ENCODE data around the gene PTOV1. TPM values are rescaled to one million over a fixed set of nuclear protein-coding genes. Genes with fewer than 3 reads are reported as not detected.
A peak's percentile ranks its signal among the peaks of the same experiment; 100 is the strongest.

The PTOV1 gene
- total and polyA plus RNA-seq, 2 of the 4 experiments (the other 2 are of a cell fraction) = 34.4 to 107 TPM

- 81% methylated on average over 5 of the region's 17 CpGs; no CpG with 5 or more reads in 1 of the 2 experiments for WGBS, 2 experiments (ENCODE audit: extremely low coverage in 2 of 2, insufficient read length in 1 of 2)
Measured at GRCh38 chr19:49891393-49891792, 40.4 kb downstream of the PTOV1 start.

More at GRCh38 chr19:49891393-49891792, 40.4 kb downstream of the PTOV1 start:
- DNase-seq (no peak), ATAC-seq (ENCODE audit: low read depth) (no peak)
- Histone ChIP-seq H2AK9ac (replicated peaks; ENCODE audit: low read depth, low read length, poor library complexity) (no peak overlapping the region), H3K27me3 (ENCODE audit: control insufficient read depth, insufficient read depth, low read length) (peaks cover 8% of the 10 kb centered on the region; the same call in 1 of the 2 replicates), H3K56ac (ENCODE audit: extremely low read depth, insufficient read depth, low read length) (no peak overlapping the region), H3K9ac (ENCODE audit: low read depth, low read length) (no peak overlapping the region), H3K9me1 (ENCODE audit: insufficient read depth, low read length) (no peaks in the 10 kb centered on the region), H3K27ac (ENCODE audit: insufficient read depth, low read length) (no peak overlapping the region), H2BK5ac (ENCODE audit: low read depth, low read length, poor library complexity, severe bottlenecking) (no peak overlapping the region), H3K36me3 (ENCODE audit: control insufficient read depth, insufficient read depth, low read length) (peaks cover 5% of the 10 kb centered on the region; the same call in 1 of the 2 replicates), H2AFZ (replicated peaks; ENCODE audit: low read length, poor library complexity) (peak overlapping the region; percentile 33), H4K91ac (ENCODE audit: insufficient read depth, low read depth, low read length) (no peak overlapping the region), H2BK20ac (ENCODE audit: low read depth, low read length) (no peak overlapping the region), H4K20me1 (ENCODE audit: insufficient read depth, low read length) (no peaks in the 10 kb centered on the region), H2AK5ac (ENCODE audit: low read depth, low read length) (0 out of 2 replicates have a peak overlapping the region, but pooled peaks have one; percentile 16), H4K8ac (ENCODE audit: low read depth in 2 of 2, low read length in 2 of 2) (no peak overlapping the region), H3K4me3 (ENCODE audit: insufficient read depth, low read depth, low read length) (no peak overlapping the region), H3K9me3 (ENCODE audit: control insufficient read depth, insufficient read depth, low read length) (no peaks in the 10 kb centered on the region), H4K5ac (ENCODE audit: low read depth, low read length) (no peak overlapping the region), H3K4me1 (ENCODE audit: control insufficient read depth, insufficient read depth, low read length) (peaks cover 2% of the 10 kb centered on the region; the same call in 1 of the 2 replicates), H2BK15ac (ENCODE audit: low read depth, low read length) (no peak overlapping the region), H3K4ac (ENCODE audit: low read depth, low read length) (no peak overlapping the region), H3K18ac (ENCODE audit: low read depth, low read length) (no peak overlapping the region), H3K14ac (replicated peaks; ENCODE audit: low read depth, low read length) (no peak overlapping the region), H3K79me1 (ENCODE audit: low read depth in 1 of 2, low read length in 2 of 2) (no peaks in the 10 kb centered on the region), H3K23ac (ENCODE audit: low read depth, low read length) (no peak overlapping the region), H3K4me2 (ENCODE audit: low read depth, low read length) (no peak overlapping the region), H2BK120ac (ENCODE audit: low read depth, low read length) (no peak overlapping the region)
- dilution Hi-C loops (cut with HindIII; ENCODE audit: low sequenced_read_pairs, unreplicated experiment) (no loop called here), intact Hi-C loops (cut with micrococcal nuclease) (no loop called here), in situ Hi-C loops (cut with MboI; ENCODE audit: low sequenced_read_pairs) (no loop called here)
- CTCF ChIA-PET = interaction anchor here (0.6 kb wide), 1 partner anchor 44 kb away, joined by 10 read pairs; no protein-coding TSS in a partner anchor
- TF ChIP-seq RAD21 (IDR thresholded peaks at IDR 0.05; ENCODE audit: low read length) = no peak
- POLR2A ChIA-PET (ENCODE audit: unreplicated experiment) = no interaction called here
- BruUV-seq (replicated peaks) = no TSS peak
